Lung (tissue), 12 donors: ENCODE measurements around the gene LCE5A. TPM values are rescaled to one million over a fixed set of nuclear protein-coding genes. Genes with fewer than 3 reads are reported as not detected.

ENCODE experiments used
- ATAC-seq: fragments of 200-7000 bp; cut with Tn5 transposase; one replicate; pipeline ENCODE4 v1.9.1; 2020; ENCODE audit warnings: moderate number of reproducible peaks; ENCODE audit not compliant: insufficient read depth, low FRiP score
- DNase-seq, 3 donors: peaks; one replicate each; pipeline ENCODE4 v3.0.0-alpha.2; 2013 to 2017
- H3K27ac ChIP-seq, 2 donors: one replicate each; pipeline ENCODE4 v1.5.1; 2013; ENCODE audit warnings: mild to moderate bottlenecking in 2 of 2, moderate library complexity in 2 of 2, control low read depth in 1 of 2, inconsistent platforms in 1 of 2, low read depth in 1 of 2, low read length in 1 of 2
- H3K27me3 ChIP-seq, 3 donors: one replicate each; pipeline ENCODE4 v1.5.1; 2013; ENCODE audit warnings: low read length in 2 of 3; ENCODE audit not compliant: control insufficient read depth in 3 of 3, insufficient read depth in 3 of 3
- H3K36me3 ChIP-seq, 4 donors: one replicate each; pipeline ENCODE4 v1.5.1; 2013; ENCODE audit warnings: low read length in 4 of 4, mild to moderate bottlenecking in 1 of 4, moderate library complexity in 1 of 4; ENCODE audit not compliant: control insufficient read depth in 4 of 4, insufficient read depth in 4 of 4
- H3K4me1 ChIP-seq, 5 donors: one replicate each; pipeline ENCODE4 v1.5.1; 2013; ENCODE audit warnings: low read length in 5 of 5, mild to moderate bottlenecking in 2 of 5, moderate library complexity in 1 of 5; ENCODE audit not compliant: control insufficient read depth in 5 of 5, insufficient read depth in 5 of 5
- H3K4me3 ChIP-seq: one replicate; pipeline ENCODE4 v1.5.1; 2013; ENCODE audit warnings: mild to moderate bottlenecking, control low read depth, moderate library complexity
- H3K9ac ChIP-seq, 2 donors: one replicate each; pipeline ENCODE4 v1.5.1; 2013; ENCODE audit warnings: low read length in 2 of 2, control low read depth in 1 of 2; ENCODE audit not compliant: insufficient read depth in 1 of 2
- H3K9me3 ChIP-seq, 4 donors: one replicate each; pipeline ENCODE4 v1.5.1; 2013; ENCODE audit warnings: low read length in 3 of 4, mild to moderate bottlenecking in 1 of 4, moderate library complexity in 1 of 4; ENCODE audit not compliant: control insufficient read depth in 4 of 4, insufficient read depth in 3 of 4
- WGBS, 2 donors: extraction: QIAGEN DNeasy Blood & Tissue Kit; methylation state at CpG; one replicate each; pipeline ENCODE4 v1.1.7; 2013; 5-methylcytosine and 5-hydroxymethylcytosine counted together
- polyA plus RNA-seq, 2 donors: library from polyadenylated mRNA; stranded (reverse); fragments of 200-250 nt; gene quantifications; one replicate each; pipeline ENCODE4 v1.2.1, GENCODE V29; 2013
- total RNA-seq, 2 donors: library from RNA; depleted of rRNA in 1 of 2; stranded (reverse); fragments of >200 nt in 1 of 2; gene quantifications; one replicate each; pipeline ENCODE4 v1.2.1, GENCODE V29; 2014 to 2021
- TF ChIP-seq, protein P1 (sequence below): IDR thresholded peaks from 2 replicates; pipeline ENCODE4 v1.5.1; 2012; ENCODE audit warnings: mild to moderate bottlenecking; ENCODE audit errors: control extremely low read depth, extremely low read depth
- donor health status: control.
- donor health status: control.
- donor health status: Bipolar disorder and iron deficiency.
- donor health status: healthy.
- donor health status: DM: yes; HTN: yes; CAD: no.

LCE5A gene
- total and polyA plus RNA-seq, 4 donors, result 0.07 TPM; not detected in 3

DNA sequence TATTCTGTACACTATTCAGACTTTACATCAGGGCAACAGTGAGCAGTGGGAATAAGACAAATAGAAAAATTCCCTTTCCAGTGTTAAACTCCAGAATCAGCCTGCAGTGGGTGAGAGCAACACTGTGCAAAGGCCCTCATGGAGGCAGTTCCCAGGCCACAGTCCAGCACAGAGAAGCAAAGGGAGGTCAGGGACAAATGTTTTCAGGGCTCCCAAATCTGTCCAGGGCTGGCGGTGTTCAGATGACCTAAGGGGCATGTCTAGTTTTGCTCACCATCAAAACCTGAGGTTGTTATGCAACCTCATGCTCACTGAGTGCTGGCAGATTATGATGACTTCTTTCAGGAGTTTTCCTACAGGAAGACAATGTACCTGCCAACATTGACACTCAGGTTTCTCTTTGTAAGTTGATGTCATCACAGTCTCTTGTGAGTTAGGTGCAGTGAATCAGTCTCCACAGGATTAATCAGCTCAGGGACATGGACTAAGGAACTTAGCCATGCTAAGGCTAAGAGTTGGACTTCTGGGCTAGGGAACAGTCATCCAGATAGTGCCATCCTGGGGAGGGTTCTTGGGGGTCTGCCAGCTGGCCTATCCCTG, 3.6 kb upstream of the LCE5A start:
- Histone ChIP-seq H3K4me1 (no peaks in the 10 kb centered on the region), H3K9me3 (peaks cover 0 to 2% (median 0%) of the 10 kb centered on the region in 4 donors), H3K9ac (no peak overlapping the region), H3K36me3 (no peaks in the 10 kb centered on the region), H3K27ac (no peak overlapping the region), H3K4me3 (no peak overlapping the region), H3K27me3 (peaks cover 0 to 4% (median under 1%) of the 10 kb centered on the region in 3 donors)
- no peak for DNase-seq
- TF ChIP-seq, protein P1, sequence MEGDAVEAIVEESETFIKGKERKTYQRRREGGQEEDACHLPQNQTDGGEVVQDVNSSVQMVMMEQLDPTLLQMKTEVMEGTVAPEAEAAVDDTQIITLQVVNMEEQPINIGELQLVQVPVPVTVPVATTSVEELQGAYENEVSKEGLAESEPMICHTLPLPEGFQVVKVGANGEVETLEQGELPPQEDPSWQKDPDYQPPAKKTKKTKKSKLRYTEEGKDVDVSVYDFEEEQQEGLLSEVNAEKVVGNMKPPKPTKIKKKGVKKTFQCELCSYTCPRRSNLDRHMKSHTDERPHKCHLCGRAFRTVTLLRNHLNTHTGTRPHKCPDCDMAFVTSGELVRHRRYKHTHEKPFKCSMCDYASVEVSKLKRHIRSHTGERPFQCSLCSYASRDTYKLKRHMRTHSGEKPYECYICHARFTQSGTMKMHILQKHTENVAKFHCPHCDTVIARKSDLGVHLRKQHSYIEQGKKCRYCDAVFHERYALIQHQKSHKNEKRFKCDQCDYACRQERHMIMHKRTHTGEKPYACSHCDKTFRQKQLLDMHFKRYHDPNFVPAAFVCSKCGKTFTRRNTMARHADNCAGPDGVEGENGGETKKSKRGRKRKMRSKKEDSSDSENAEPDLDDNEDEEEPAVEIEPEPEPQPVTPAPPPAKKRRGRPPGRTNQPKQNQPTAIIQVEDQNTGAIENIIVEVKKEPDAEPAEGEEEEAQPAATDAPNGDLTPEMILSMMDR, result no peak
- WGBS, 2 donors, result 80 to 100% methylated on average over 1 of the region's 1 CpG
- no peak for ATAC-seq

DNA sequence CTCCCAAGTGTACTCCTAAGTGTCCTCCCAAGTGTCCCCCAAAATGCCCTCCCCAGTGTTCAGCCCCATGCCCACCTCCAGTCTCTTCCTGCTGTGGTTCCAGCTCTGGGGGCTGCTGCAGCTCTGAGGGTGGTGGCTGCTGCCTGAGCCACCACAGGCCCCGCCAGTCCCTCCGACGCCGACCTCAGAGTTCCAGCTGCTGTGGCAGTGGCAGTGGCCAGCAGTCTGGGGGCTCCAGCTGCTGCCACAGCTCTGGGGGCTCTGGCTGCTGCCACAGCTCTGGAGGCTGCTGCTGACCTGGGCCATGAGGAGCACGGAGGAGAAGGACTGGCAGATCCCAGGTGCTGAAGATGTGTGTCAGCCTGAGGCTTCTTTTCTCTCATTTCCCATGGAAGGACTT, 993 bp downstream of the LCE5A start:
- DNase-seq, result no peak
- no peaks in the 10 kb centered on the region for H3K36me3 ChIP-seq
- no peak overlapping the region for H3K9ac ChIP-seq
- no peak overlapping the region for H3K27ac ChIP-seq
- no peak for ATAC-seq
- H3K4me1 ChIP-seq, result peaks cover 0 to 1% (median 0%) of the 10 kb centered on the region in 5 donors
- 79% methylated on average over 5 of the region's 5 CpGs for WGBS, 2 donors
- peaks cover 9 to 29% (median 27%) of the 10 kb centered on the region in 3 donors for H3K27me3 ChIP-seq
- TF ChIP-seq, protein P1, result no peak
- H3K4me3 ChIP-seq, result no peak overlapping the region
- H3K9me3 ChIP-seq, result peaks cover 0 to 2% (median 0%) of the 10 kb centered on the region in 4 donors

DNA sequence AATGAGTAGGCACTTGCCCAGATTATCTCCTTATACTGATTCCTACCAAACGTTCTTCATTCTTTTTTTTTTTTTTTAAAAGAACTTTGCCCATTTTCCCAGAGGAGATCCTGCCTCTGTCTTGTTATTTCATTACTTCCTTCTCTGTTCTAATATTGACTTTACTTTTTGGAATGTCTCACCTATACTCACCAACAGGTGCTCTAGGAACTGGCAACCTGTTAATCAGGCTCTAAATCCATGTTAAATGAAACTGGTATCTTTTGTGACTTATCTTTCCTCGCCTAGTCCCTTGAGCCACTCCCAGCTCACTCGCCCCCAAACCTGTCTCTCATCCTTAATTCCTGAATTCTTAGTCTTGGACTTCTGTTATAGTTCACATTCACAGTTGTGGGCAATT, 2.5 kb downstream of the LCE5A start:
- 54 to 68% methylated on average over 3 of the region's 3 CpGs for WGBS, 2 donors
- H3K9ac ChIP-seq, result no peak overlapping the region
- peaks cover 9 to 33% (median 32%) of the 10 kb centered on the region in 3 donors for H3K27me3 ChIP-seq

More for the DNA sequence above, 2.5 kb downstream of the LCE5A start:
- Histone ChIP-seq H3K9me3 (peaks cover 0 to 9% (median 0%) of the 10 kb centered on the region in 4 donors), H3K4me3 (no peak overlapping the region), H3K36me3 (no peaks in the 10 kb centered on the region), H3K27ac (no peak overlapping the region), H3K4me1 (peaks cover 0 to 1% (median 0%) of the 10 kb centered on the region in 5 donors)
- DNase-seq (no peak), ATAC-seq (no peak)
- TF ChIP-seq, protein P1, result no peak
